ENCODE results near the gene SESN1. TPM values are rescaled to one million over a fixed set of nuclear protein-coding genes. Genes with fewer than 3 reads are reported as not detected.

Gene SESN1
- polyA plus RNA-seq, 1 donor (not counting 4 experiments of a cell fraction or from before 2014, with no cell fraction given), result 21.4 TPM

GRCh38 chr6:109091314-109092024 is 3.2 kb downstream of the SESN1 start:
- no peak for TF ChIP-seq CTCF (optimal IDR thresholded peaks at IDR 0.05 in 1 of 3, IDR thresholded peaks at IDR 0.05 in 1 of 3, conservative IDR thresholded peaks at IDR 0.05 in 1 of 3; ENCODE audit: extremely low read depth in 1 of 3, insufficient read depth in 2 of 3, low read length in 3 of 3)
- no peak for TF ChIP-seq EZH2 (IDR thresholded peaks at IDR 0.05; ENCODE audit: low read length)
- Histone ChIP-seq H3K4me2 (ENCODE audit: control insufficient read depth, extremely low read depth, insufficient read depth, low read depth, low read length) (no peak overlapping the region), H3K36me3 (ENCODE audit: control insufficient read depth in 2 of 2, extremely low read depth in 1 of 2, insufficient read depth in 2 of 2, low read length in 2 of 2) (no peaks in the 10 kb centered on the region), H3K4me1 (ENCODE audit: control insufficient read depth, extremely low read depth, insufficient read depth, low read length) (peaks cover 9% of the 10 kb centered on the region), H3K79me2 (ENCODE audit: control insufficient read depth, insufficient read depth, low read length) (peaks cover 9% of the 10 kb centered on the region), H4K20me1 (ENCODE audit: control insufficient read depth, extremely low read depth, insufficient read depth, low read length) (no peaks in the 10 kb centered on the region), H2AFZ (ENCODE audit: control insufficient read depth, low read length) (no peak overlapping the region), H3K27me3 (ENCODE audit: control insufficient read depth, extremely low read depth, insufficient read depth, low read length) (no peaks in the 10 kb centered on the region), H3K4me3 (ENCODE audit: control insufficient read depth in 2 of 3, extremely low read depth in 1 of 3, insufficient read depth in 2 of 3, low read depth in 1 of 3, low read length in 3 of 3) (no peak overlapping the region), H3K9me3 (ENCODE audit: control insufficient read depth, low read depth, low read length) (no peaks in the 10 kb centered on the region), H3K9me1 (ENCODE audit: control insufficient read depth, extremely low read depth, insufficient read depth, low read length) (no peaks in the 10 kb centered on the region), H3K27ac (ENCODE audit: control insufficient read depth, insufficient read depth, low read length) (no peak overlapping the region), H3K9ac (ENCODE audit: control insufficient read depth, extremely low read depth, insufficient read depth, low read length) (no peak overlapping the region)
- FAIRE-seq (no peak), DNase-seq (ENCODE audit: low read depth, low spot score) (no peak)
- dilution Hi-C loops (cut with MboI; ENCODE audit: extremely low pct_ligation_motif_present, low sequenced_read_pairs), result no loop called here

DNA sequence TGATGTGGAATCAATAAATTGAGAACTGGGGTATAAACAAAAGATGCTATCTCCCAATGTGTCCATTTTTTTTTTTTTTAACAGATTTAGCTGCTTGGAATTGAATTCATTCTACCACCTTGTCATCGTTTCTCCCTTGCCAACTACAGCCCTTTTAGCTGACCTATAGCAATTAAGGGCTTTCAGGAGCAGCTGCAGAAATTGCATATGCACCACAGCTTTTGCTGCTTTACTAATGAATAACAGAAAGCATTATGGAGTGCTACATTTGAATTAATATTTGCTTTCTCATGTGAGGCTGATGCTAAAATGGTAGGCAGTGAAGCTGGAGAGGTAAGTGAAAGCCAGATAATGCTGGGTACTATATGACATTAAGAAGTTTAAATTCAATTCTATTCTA is 5.7 kb downstream of the SESN1 start:
- Histone ChIP-seq H3K4me3 (ENCODE audit: control insufficient read depth in 2 of 3, extremely low read depth in 1 of 3, insufficient read depth in 2 of 3, low read depth in 1 of 3, low read length in 3 of 3) (no peak overlapping the region), H3K9ac (ENCODE audit: control insufficient read depth, extremely low read depth, insufficient read depth, low read length) (no peak overlapping the region), H2AFZ (ENCODE audit: control insufficient read depth, low read length) (no peak overlapping the region), H4K20me1 (ENCODE audit: control insufficient read depth, extremely low read depth, insufficient read depth, low read length) (no peaks in the 10 kb centered on the region), H3K4me1 (ENCODE audit: control insufficient read depth, extremely low read depth, insufficient read depth, low read length) (peaks cover 5% of the 10 kb centered on the region), H3K9me3 (ENCODE audit: control insufficient read depth, low read depth, low read length) (no peaks in the 10 kb centered on the region), H3K27ac (ENCODE audit: control insufficient read depth, insufficient read depth, low read length) (no peak overlapping the region), H3K79me2 (ENCODE audit: control insufficient read depth, insufficient read depth, low read length) (peaks cover 2% of the 10 kb centered on the region), H3K27me3 (ENCODE audit: control insufficient read depth, extremely low read depth, insufficient read depth, low read length) (no peaks in the 10 kb centered on the region), H3K4me2 (ENCODE audit: control insufficient read depth, extremely low read depth, insufficient read depth, low read depth, low read length) (no peak overlapping the region), H3K9me1 (ENCODE audit: control insufficient read depth, extremely low read depth, insufficient read depth, low read length) (no peaks in the 10 kb centered on the region), H3K36me3 (ENCODE audit: control insufficient read depth in 2 of 2, extremely low read depth in 1 of 2, insufficient read depth in 2 of 2, low read length in 2 of 2) (no peaks in the 10 kb centered on the region)
- TF ChIP-seq EZH2 (IDR thresholded peaks at IDR 0.05; ENCODE audit: low read length) (no peak), CTCF (optimal IDR thresholded peaks at IDR 0.05 in 1 of 3, IDR thresholded peaks at IDR 0.05 in 1 of 3, conservative IDR thresholded peaks at IDR 0.05 in 1 of 3; ENCODE audit: extremely low read depth in 1 of 3, insufficient read depth in 2 of 3, low read length in 3 of 3) (no peak)
- FAIRE-seq, result no peak
- DNase-seq (ENCODE audit: low read depth, low spot score), result no peak
- dilution Hi-C loops (cut with MboI; ENCODE audit: extremely low pct_ligation_motif_present, low sequenced_read_pairs), result no loop called here

Measured in keratinocyte (primary cell).